Kidney (tissue), 14 donors: ENCODE data around the gene HOXC12. TPM values are rescaled to one million over a fixed set of nuclear protein-coding genes. Genes with fewer than 3 reads are reported as not detected.

Experiments
- DNase-seq, 5 donors: peaks; one replicate each; pipeline ENCODE4 v3.0.0-alpha.2; 2013 to 2020
- FAIRE-seq: peaks from 2 replicates; lab custom pipeline; 2012; peaks lifted over from hg19 to GRCh38; lab: Jason Lieb, UNC
- H3K27ac ChIP-seq, 2 donors: one replicate each; pipeline ENCODE4 v1.7.0; 2013; ENCODE audit warnings: low read depth in 2 of 2, low read length in 2 of 2, inconsistent platforms in 1 of 2
- H3K27me3 ChIP-seq: one replicate; pipeline ENCODE4 v1.7.1; 2013; ENCODE audit warnings: low read length, inconsistent platforms; ENCODE audit not compliant: control insufficient read depth, insufficient read depth
- H3K36me3 ChIP-seq, 3 donors: one replicate each; pipeline versions ENCODE4 v1.7.0 to v1.7.1; 2013; ENCODE audit warnings: low read length in 3 of 3, control low read depth in 1 of 3, inconsistent platforms in 1 of 3; ENCODE audit not compliant: insufficient read depth in 3 of 3, control insufficient read depth in 2 of 3
- H3K4me1 ChIP-seq, 3 donors: one replicate each; pipeline versions ENCODE4 v1.7.0 to v1.7.1; 2013; ENCODE audit warnings: low read length in 3 of 3, inconsistent platforms in 1 of 3, low read depth in 1 of 3; ENCODE audit not compliant: control insufficient read depth in 2 of 3, insufficient read depth in 2 of 3
- H3K4me3 ChIP-seq, 3 donors: one replicate each; pipeline versions ENCODE4 v1.7.0 to v1.8.1; 2013; ENCODE audit warnings: low read length in 3 of 3, control low read depth in 1 of 3, inconsistent platforms in 1 of 3
- H3K9ac ChIP-seq, 3 donors: one replicate each; pipeline versions ENCODE4 v1.7.0 to v1.7.1; 2013; ENCODE audit warnings: low read length in 3 of 3, control low read depth in 1 of 3, inconsistent platforms in 1 of 3
- H3K9me3 ChIP-seq, 3 donors: one replicate each; pipeline versions ENCODE4 v1.7.0 to v1.7.1; 2013; ENCODE audit warnings: low read length in 3 of 3, control low read depth in 1 of 3, inconsistent platforms in 1 of 3; ENCODE audit not compliant: control insufficient read depth in 2 of 3, insufficient read depth in 1 of 3
- CTCF ChIP-seq: IDR thresholded peaks from 3 replicates; pipeline ENCODE4 v1.5.1; 2012; ENCODE audit warnings: mild to moderate bottlenecking, moderate library complexity, borderline replicate concordance; ENCODE audit not compliant: insufficient read depth; ENCODE audit errors: extremely low read depth
- intact Hi-C: fragments of 100-400 bp; cut with DNase I; formaldehyde crosslinking; loops from one replicate; pipeline ENCODE4 v1.11.1; 2022
- polyA plus RNA-seq: library from polyadenylated mRNA; stranded (reverse); fragments of 350-450 nt; fragmentation: Illumina TruSeq; extraction: RNeasy Lipid Tissue Mini Kit (QIAGEN cat#74804); gene quantifications from one replicate; pipeline ENCODE4 v1.2.3, GENCODE V29; 2014; ENCODE audit warnings: low read depth, low replicate concordance; ENCODE audit not compliant: insufficient read depth
- total RNA-seq: library from RNA; stranded (reverse); fragmentation: NEBNext Ultra II Directional; extraction: Animal tissue kit (Norgen Biotek cat#: 25700); gene quantifications from one replicate; pipeline ENCODE4 v1.2.1, GENCODE V29; 2021
- donor health status: control.
- donor health status: control.
- donor health status: control.
- donor health status: control.
- donor health status: control.
- donor health status: DM: yes; HTN: yes; CAD: no.
- donor health status: Normal renal cell carcinoma (clear cell type).

The HOXC12 gene
- total and polyA plus RNA-seq, 2 donors from 2014 or later, result not detected

- intact Hi-C loops, result no loop called here
- H3K9ac ChIP-seq, result peak overlapping the region; percentile 52 to 95 (median 59)
- no peak for DNase-seq
- peak overlapping the region; percentile 67 to 88 (median 75) for H3K4me3 ChIP-seq
- no peaks in the 10 kb centered on the region for H3K36me3 ChIP-seq
- no peak for FAIRE-seq
- peak overlapping the region; percentile 87 to 93 for H3K27ac ChIP-seq
- no peaks in the 10 kb centered on the region for H3K9me3 ChIP-seq
- TF ChIP-seq CTCF, result no peak
- peaks cover 0 to 25% (median 18%) of the 10 kb centered on the region in 3 donors for H3K4me1 ChIP-seq
- peaks cover 3% of the 10 kb centered on the region for H3K27me3 ChIP-seq
These were observed 39.2 kb downstream of the HOXC12 start for GRCh38 chr12:53994009-53994263.

- TF ChIP-seq CTCF, result no peak
- intact Hi-C loops, result no loop called here
- Histone ChIP-seq H3K36me3 (no peaks in the 10 kb centered on the region), H3K4me3 (peak overlapping the region; percentile 67 to 88 (median 75)), H3K4me1 (peaks cover 0 to 24% (median 18%) of the 10 kb centered on the region in 3 donors), H3K9ac (peak overlapping the region; percentile 71 to 95 (median 91)), H3K27ac (peak overlapping the region; percentile 87 to 93), H3K9me3 (no peaks in the 10 kb centered on the region), H3K27me3 (peaks cover 3% of the 10 kb centered on the region)
- DNase-seq (peak in 4 of 5 donors; percentile 60 to 80 (median 78)), FAIRE-seq (no peak)
These were observed 39.7 kb downstream of the HOXC12 start for GRCh38 chr12:53994264-53995001.

GRCh38 chr12:53995002-53995377 lies 40.3 kb downstream of the HOXC12 start:
- peak overlapping the region; percentile 87 to 93 for H3K27ac ChIP-seq
- H3K27me3 ChIP-seq, result peaks cover 3% of the 10 kb centered on the region
- H3K36me3 ChIP-seq, result no peaks in the 10 kb centered on the region
- no peaks in the 10 kb centered on the region for H3K9me3 ChIP-seq
- FAIRE-seq (no peak), DNase-seq (no peak)
- intact Hi-C loops, result no loop called here
- H3K9ac ChIP-seq, result peak overlapping the region; percentile 71 to 95 (median 91)
- peaks cover 0 to 22% (median 18%) of the 10 kb centered on the region in 3 donors for H3K4me1 ChIP-seq
- no peak for TF ChIP-seq CTCF
- peak overlapping the region; percentile 67 to 88 (median 75) for H3K4me3 ChIP-seq
